Motor neuron (in vitro differentiated cells): Measurements from ENCODE around the gene WDR90. TPM values are rescaled to one million over a fixed set of nuclear protein-coding genes. Genes with fewer than 3 reads are reported as not detected.

Source experiments
- ATAC-seq, 8 experiments: fragments of 200-7000 bp; cut with Tn5 transposase; replicated peaks in 6 of 8; 2 replicates each; pipeline ENCODE4 v1.8.0; 2021; ENCODE audit warnings: mild to moderate bottlenecking in 8 of 8, moderate library complexity in 8 of 8
- H3K27ac ChIP-seq, 2 donors: fragments of 250-450 bp; sonication (Bioruptor Pico); 2 replicates each; pipeline ENCODE4 v1.9.0; 2021; ENCODE audit warnings: antibody characterized with exemption in 2 of 2, mild to moderate bottlenecking in 2 of 2, moderate library complexity in 1 of 2
- H3K4me1 ChIP-seq, 2 donors: fragments of 250-450 bp; sonication (Bioruptor Pico); replicated peaks in 1 of 2; 2 replicates each; pipeline ENCODE4 v1.6.1; 2021; ENCODE audit warnings: antibody characterized with exemption in 2 of 2, mild to moderate bottlenecking in 2 of 2, moderate library complexity in 1 of 2
- H3K4me3 ChIP-seq, 5 donors: fragments of 250-450 bp; sonication (Bioruptor Pico); 2 replicates each; pipeline ENCODE4 v1.9.0; 2021; ENCODE audit warnings: antibody characterized with exemption in 5 of 5, mild to moderate bottlenecking in 5 of 5, moderate library complexity in 4 of 5
- WGBS, 10 experiments: fragments of 450-650 bp; shearing (Covaris generic); methylation state at CpG; one replicate each; pipeline ENCODE4 v1.0.0; 2022; 5-methylcytosine and 5-hydroxymethylcytosine counted together
- in situ Hi-C, 9 experiments: fragments of 400-800 bp; cut with MboI; loops; one replicate each; pipeline ENCODE4 v1.15.0; 2021; ENCODE audit warnings: low sequenced_read_pairs in 9 of 9, low pct_unique_long_range_greater_than_20kb in 2 of 9; ENCODE audit not compliant: unreplicated experiment in 9 of 9
- total RNA-seq, 8 experiments: library from RNA; unstranded; fragments of 300-600 nt; gene quantifications; 2 replicates each; pipeline versions ENCODE4 v1.2.3 to v1.2.4, GENCODE V29; 2022

WDR90 gene
- total RNA-seq, 8 experiments from 2014 or later: 8.0 to 62.4 (median 16.4) TPM

GRCh38 chr16:636206-637080 is 12.7 kb upstream of the WDR90 start, which contains the start of gene METTL26:
Gene METTL26 (minus strand): TSS chr16:636305. CDS start chr16:636290, 15 bp downstream.
- 0 to 1% (median 0%) methylated on average over 2 to 14 of the region's 91 CpGs; no CpG with 5 or more reads in 3 of the 10 experiments for WGBS, 10 experiments
- Histone ChIP-seq H3K27ac (peak within 1 kb of the TSS; percentile 95 to 97), H3K4me1 (peaks cover 23 to 24% of the 10 kb centered on the region in 2 donors), H3K4me3 (peak within 1 kb of the TSS; percentile 60 to 92 (median 68))
- in situ Hi-C loops: no loop called here
- peak; percentile 77 to 88 (median 84) for ATAC-seq

- Histone ChIP-seq H3K4me3 (peak overlapping the region; percentile 60 to 92 (median 68)), H3K27ac (peak overlapping the region; percentile 95 to 97), H3K4me1 (peaks cover 23 to 24% of the 10 kb centered on the region in 2 donors)
- ATAC-seq: peak in 6 of 8 experiments; percentile 0 to 15 (median 5)
- in situ Hi-C loops: no loop called here
- 0 to 43% (median 10%) methylated on average over 2 to 9 of the region's 53 CpGs; no CpG with 5 or more reads in 7 of the 10 experiments for WGBS, 10 experiments
These were observed 11.8 kb upstream of the WDR90 start for GRCh38 chr16:637081-638018.

- ATAC-seq: no peak
- in situ Hi-C loops: no loop called here
- Histone ChIP-seq H3K27ac (peak overlapping the region; percentile 72 to 84), H3K4me1 (peaks cover 28 to 30% of the 10 kb centered on the region in 2 donors), H3K4me3 (no peak overlapping the region)
- 70 to 73% (median 70%) methylated on average over 2 to 10 of the region's 15 CpGs; no CpG with 5 or more reads in 7 of the 10 experiments for WGBS, 10 experiments
These were observed 11.1 kb upstream of the WDR90 start for GRCh38 chr16:638034-638543.

GRCh38 chr16:638836-639235 is 10.3 kb upstream of the WDR90 start:
- in situ Hi-C loops: no loop called here
- Histone ChIP-seq H3K4me3 (no peak overlapping the region), H3K4me1 (peaks cover 30 to 31% of the 10 kb centered on the region in 2 donors), H3K27ac (peak overlapping the region in 1 of 2 donors; percentile 6)
- 28 to 87% (median 33%) methylated on average over 1 to 4 of the region's 9 CpGs; no CpG with 5 or more reads in 7 of the 10 experiments for WGBS, 10 experiments
- no peak for ATAC-seq

- Histone ChIP-seq H3K27ac (no peak overlapping the region), H3K4me3 (peak overlapping the region in 2 of 5 donors; percentile 74 to 86), H3K4me1 (peaks cover 25 to 26% of the 10 kb centered on the region in 2 donors)
- in situ Hi-C loops: no loop called here
- no peak for ATAC-seq
- no CpG with 5 or more reads among the region's 5 CpGs for WGBS, 10 experiments
These were observed 8.6 kb upstream of the WDR90 start for GRCh38 chr16:640614-641013.

- in situ Hi-C loops: no loop called here
- Histone ChIP-seq H3K4me3 (peak within 1 kb of the TSS; percentile 48 to 86 (median 61)), H3K27ac (peak within 1 kb of the TSS; percentile 76 to 87), H3K4me1 (peaks cover 25 to 26% of the 10 kb centered on the region in 2 donors)
- WGBS, 10 experiments: 0% methylated on average over 4 of the region's 81 CpGs; no CpG with 5 or more reads in 9 of the 10 experiments
- ATAC-seq: peak; percentile 57 to 75 (median 69)
These were observed 7.6 kb upstream of the WDR90 start, which contains the start of gene MCRIP2 for GRCh38 chr16:641326-642188. Gene MCRIP2 (plus strand): TSS chr16:641828. CDS start chr16:641992, 164 bp downstream.

- peaks cover 22 to 23% of the 10 kb centered on the region in 2 donors for H3K4me1 ChIP-seq
- WGBS, 10 experiments: 0 to 30% (median 18%) methylated on average over 2 to 6 of the region's 72 CpGs; no CpG with 5 or more reads in 7 of the 10 experiments
- H3K27ac ChIP-seq: peak overlapping the region; percentile 76 to 87
- ATAC-seq: peak; percentile 39 to 60 (median 46)
- in situ Hi-C loops: no loop called here
- peak overlapping the region; percentile 48 to 86 (median 61) for H3K4me3 ChIP-seq
These were observed 6.7 kb upstream of the WDR90 start for GRCh38 chr16:642189-643049.

GRCh38 chr16:643050-643368 is 6.2 kb upstream of the WDR90 start:
- no peak for ATAC-seq
- no peak overlapping the region for H3K27ac ChIP-seq
- H3K4me1 ChIP-seq: peaks cover 18 to 19% of the 10 kb centered on the region in 2 donors
- H3K4me3 ChIP-seq: peak overlapping the region; percentile 48 to 86 (median 61)
- in situ Hi-C loops: no loop called here
- 53 to 94% (median 90%) methylated on average over 2 to 4 of the region's 13 CpGs; no CpG with 5 or more reads in 7 of the 10 experiments for WGBS, 10 experiments

GRCh38 chr16:644556-644955 is 4.6 kb upstream of the WDR90 start:
- no peak for ATAC-seq
- in situ Hi-C loops: no loop called here
- WGBS, 10 experiments: 0 to 100% (median 100%) methylated on average over 1 to 4 of the region's 12 CpGs; no CpG with 5 or more reads in 5 of the 10 experiments
- Histone ChIP-seq H3K27ac (no peak overlapping the region), H3K4me1 (peaks cover 13 to 14% of the 10 kb centered on the region in 2 donors), H3K4me3 (no peak overlapping the region)

- peaks cover 25 to 26% of the 10 kb centered on the region in 2 donors for H3K4me1 ChIP-seq
- ATAC-seq: no peak
- in situ Hi-C loops: no loop called here
- H3K4me3 ChIP-seq: no peak overlapping the region
- no peak overlapping the region for H3K27ac ChIP-seq
- WGBS, 10 experiments: 80 to 100% (median 84%) methylated on average over 1 to 8 of the region's 32 CpGs; no CpG with 5 or more reads in 6 of the 10 experiments
These were observed 3.1 kb upstream of the WDR90 start for GRCh38 chr16:645852-646678.
